Upper lobe of left lung (tissue), 6 donors: ENCODE measurements around the gene FAM47E. TPM values are rescaled to one million over a fixed set of nuclear protein-coding genes. Genes with fewer than 3 reads are reported as not detected.

Experiments used
- ATAC-seq, 2 donors: fragments of 200-7000 bp; cut with Tn5 transposase; one replicate each; pipeline ENCODE4 v1.9.1; 2022; ENCODE audit warnings: mild to moderate bottlenecking in 2 of 2, moderate library complexity in 2 of 2; ENCODE audit not compliant: low FRiP score in 2 of 2
- DNase-seq, 2 donors: peaks; one replicate each; pipeline ENCODE4 v3.0.0-alpha.2; 2019 to 2020
- H3K27ac ChIP-seq, 4 donors: fragments of 200-600 bp; sonication (generic); one replicate each; pipeline ENCODE4 v1.5.1; 2016 to 2019
- H3K27me3 ChIP-seq, 4 donors: fragments of 200-600 bp; sonication (generic); one replicate each; pipeline ENCODE4 v1.5.1; 2017 to 2019
- H3K36me3 ChIP-seq, 4 donors: fragments of 200-600 bp; sonication (generic); one replicate each; pipeline ENCODE4 v1.5.1; 2016 to 2019
- H3K4me1 ChIP-seq, 4 donors: fragments of 200-600 bp; sonication (generic); one replicate each; pipeline ENCODE4 v1.5.1; 2018 to 2019
- H3K4me3 ChIP-seq, 4 donors: fragments of 200-600 bp; sonication (generic); one replicate each; pipeline ENCODE4 v1.5.1; 2017 to 2019; ENCODE audit warnings: mild to moderate bottlenecking in 2 of 4, moderate library complexity in 1 of 4
- H3K9me3 ChIP-seq, 4 donors: fragments of 200-600 bp; sonication (generic); one replicate each; pipeline ENCODE4 v1.5.1; 2018 to 2019
- EP300 ChIP-seq, 4 donors: sonication (generic); formaldehyde crosslinking; IDR thresholded peaks; one replicate each; pipeline ENCODE4 v1.5.1; 2017; ENCODE audit warnings: antibody characterized with exemption in 4 of 4, control low read depth in 2 of 4
- POLR2A ChIP-seq, 4 donors: fragments of 450-650 bp; IDR thresholded peaks; one replicate each; pipeline ENCODE4 v1.5.1; 2016 to 2017; ENCODE audit warnings: antibody characterized with exemption in 4 of 4, mild to moderate bottlenecking in 2 of 4
- POLR2AphosphoS5 ChIP-seq, 2 donors: sonication (generic); formaldehyde crosslinking; IDR thresholded peaks; one replicate each; pipeline ENCODE4 v1.5.1; 2017; ENCODE audit warnings: antibody characterized with exemption in 2 of 2
- WGBS, 2 donors: methylation state at CpG; one replicate each; pipeline ENCODE4 v1.1.5; 2017 to 2018; 5-methylcytosine and 5-hydroxymethylcytosine counted together
- total RNA-seq, 6 donors: library from RNA; depleted of rRNA in 4 of 6; stranded (reverse); fragments of >200 nt in 4 of 6; gene quantifications; one replicate each; pipeline versions ENCODE4 v1.1.0 to v1.2.1, GENCODE V29; 2016 to 2021
- TF ChIP-seq, protein P1 (sequence below), 6 experiments: fragments of 450-650 bp in 4 of 6; fragments of 200-600 bp in 2 of 6; sonication (generic) in 2 of 6; IDR thresholded peaks; one replicate each; pipeline ENCODE4 v1.5.1; 2016 to 2019; ENCODE audit warnings: antibody characterized with exemption in 6 of 6
- donor health status: DM: no; HTN: no; CAD: no; lungs with moderate emphysema.
- donor health status: DM: no; HTN: yes; CAD: no; lungs with severe emphysema.

The FAM47E gene
- total RNA-seq, 6 donors from 2014 or later, result 4.0 to 17.5 (median 6.5) TPM

DNA sequence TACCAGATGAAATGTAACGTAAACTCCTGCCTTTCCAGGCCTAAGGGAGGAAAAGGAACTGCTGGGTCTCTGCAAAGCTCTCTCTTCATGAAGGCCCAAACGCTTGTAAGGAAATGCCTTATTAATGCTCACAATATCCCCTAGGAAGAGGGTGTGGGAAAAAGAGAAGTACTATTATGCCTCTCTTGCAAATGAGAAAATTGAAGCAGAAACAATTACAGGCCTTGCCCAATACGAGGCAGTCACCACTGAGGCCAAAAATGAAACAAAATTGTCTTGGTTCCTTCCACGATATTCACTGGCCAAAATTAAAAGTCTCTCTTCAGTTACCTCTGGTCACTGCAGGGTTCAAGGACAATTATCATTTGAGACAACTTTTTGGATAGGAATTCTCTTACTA is 41.1 kb upstream of the FAM47E start:
- TF ChIP-seq POLR2AphosphoS5 (IDR thresholded peaks at IDR 0.05), result no peak
- no peak for TF ChIP-seq POLR2A (IDR thresholded peaks at IDR 0.05)
- TF ChIP-seq EP300 (IDR thresholded peaks at IDR 0.05), result no peak
- TF ChIP-seq, protein P1, sequence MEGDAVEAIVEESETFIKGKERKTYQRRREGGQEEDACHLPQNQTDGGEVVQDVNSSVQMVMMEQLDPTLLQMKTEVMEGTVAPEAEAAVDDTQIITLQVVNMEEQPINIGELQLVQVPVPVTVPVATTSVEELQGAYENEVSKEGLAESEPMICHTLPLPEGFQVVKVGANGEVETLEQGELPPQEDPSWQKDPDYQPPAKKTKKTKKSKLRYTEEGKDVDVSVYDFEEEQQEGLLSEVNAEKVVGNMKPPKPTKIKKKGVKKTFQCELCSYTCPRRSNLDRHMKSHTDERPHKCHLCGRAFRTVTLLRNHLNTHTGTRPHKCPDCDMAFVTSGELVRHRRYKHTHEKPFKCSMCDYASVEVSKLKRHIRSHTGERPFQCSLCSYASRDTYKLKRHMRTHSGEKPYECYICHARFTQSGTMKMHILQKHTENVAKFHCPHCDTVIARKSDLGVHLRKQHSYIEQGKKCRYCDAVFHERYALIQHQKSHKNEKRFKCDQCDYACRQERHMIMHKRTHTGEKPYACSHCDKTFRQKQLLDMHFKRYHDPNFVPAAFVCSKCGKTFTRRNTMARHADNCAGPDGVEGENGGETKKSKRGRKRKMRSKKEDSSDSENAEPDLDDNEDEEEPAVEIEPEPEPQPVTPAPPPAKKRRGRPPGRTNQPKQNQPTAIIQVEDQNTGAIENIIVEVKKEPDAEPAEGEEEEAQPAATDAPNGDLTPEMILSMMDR (IDR thresholded peaks at IDR 0.05), result no peak
- H3K27me3 ChIP-seq, result no peaks in the 10 kb centered on the region
- H3K27ac ChIP-seq, result peak overlapping the region; percentile 92 to 99 (median 97)
- H3K4me3 ChIP-seq, result peak overlapping the region in 2 of 4 donors; percentile 78 to 85
- ATAC-seq (no peak), DNase-seq (no peak)
- peaks cover 72 to 85% (median 81%) of the 10 kb centered on the region in 4 donors for H3K4me1 ChIP-seq
- 36 to 42% methylated on average over 4 of the region's 4 CpGs for WGBS, 2 donors
- H3K9me3 ChIP-seq, result no peaks in the 10 kb centered on the region
- H3K36me3 ChIP-seq, result no peaks in the 10 kb centered on the region

DNA sequence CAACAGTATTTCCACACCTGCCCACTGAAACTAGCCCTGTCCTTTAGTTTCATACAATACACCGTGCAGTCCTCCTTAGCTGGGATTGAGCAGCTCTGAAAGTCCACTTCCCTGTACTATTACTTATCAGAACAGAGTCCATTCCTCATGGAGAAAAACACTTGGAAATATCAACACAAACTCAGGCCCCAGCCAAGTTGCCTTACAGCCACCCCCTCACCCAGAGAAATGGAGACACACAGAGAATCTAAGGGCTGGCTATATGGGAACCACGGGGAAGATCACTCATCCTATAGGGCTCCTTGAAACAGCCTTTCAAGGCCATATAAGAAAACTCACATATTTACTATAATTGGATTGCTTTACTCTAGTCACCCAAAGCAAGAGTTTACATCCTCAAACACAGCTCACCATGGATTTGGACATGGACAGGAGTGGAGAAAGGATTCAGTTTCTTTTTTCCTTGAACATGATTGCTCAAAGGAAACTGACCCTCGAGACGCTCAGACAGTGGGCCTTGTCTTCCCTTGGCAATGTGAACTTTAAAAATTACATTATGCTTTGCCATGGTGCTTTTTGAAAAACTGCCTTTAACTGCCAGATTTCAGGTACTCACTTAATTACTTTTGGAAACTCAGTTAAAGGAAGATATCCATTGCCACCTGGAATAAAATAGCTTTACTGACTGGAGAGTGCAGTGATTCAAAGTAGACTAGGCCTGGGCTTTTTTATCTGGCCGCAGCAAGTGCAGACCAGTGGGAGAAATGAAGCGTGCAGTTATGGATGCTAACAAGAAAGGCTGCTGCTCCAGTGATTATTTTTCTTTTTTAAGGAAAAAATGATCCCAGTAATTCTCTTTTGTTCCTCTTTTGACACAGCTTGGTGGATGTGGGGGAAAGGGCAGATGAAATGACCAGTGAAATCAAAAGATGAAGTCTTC is 39.5 kb upstream of the FAM47E start:
- Histone ChIP-seq H3K27me3 (no peaks in the 10 kb centered on the region), H3K36me3 (no peaks in the 10 kb centered on the region), H3K4me1 (peaks cover 70 to 84% (median 74%) of the 10 kb centered on the region in 4 donors), H3K4me3 (peak overlapping the region; percentile 35 to 85 (median 72)), H3K27ac (peak overlapping the region; percentile 92 to 99 (median 97)), H3K9me3 (no peaks in the 10 kb centered on the region)
- TF ChIP-seq, protein P1 (IDR thresholded peaks at IDR 0.05), result no peak
- no peak for TF ChIP-seq POLR2A (IDR thresholded peaks at IDR 0.05)
- TF ChIP-seq POLR2AphosphoS5 (IDR thresholded peaks at IDR 0.05), result no peak
- TF ChIP-seq EP300 (IDR thresholded peaks at IDR 0.05), result no peak
- WGBS, 2 donors, result 32 to 35% methylated on average over 6 of the region's 6 CpGs
- ATAC-seq, result no peak
- no peak for DNase-seq

- ATAC-seq (peak in 1 of 2 donors; percentile 4), DNase-seq (no peak)
- Histone ChIP-seq H3K4me1 (peaks cover 64 to 84% (median 73%) of the 10 kb centered on the region in 4 donors), H3K36me3 (no peaks in the 10 kb centered on the region), H3K27me3 (no peaks in the 10 kb centered on the region), H3K4me3 (peak overlapping the region; percentile 65 to 89 (median 82)), H3K9me3 (no peaks in the 10 kb centered on the region), H3K27ac (peak overlapping the region; percentile 92 to 99 (median 97))
- WGBS, 2 donors, result 1 to 4% methylated on average over 13 to 14 of the region's 14 CpGs
- TF ChIP-seq POLR2A (IDR thresholded peaks at IDR 0.05) (no peak), POLR2AphosphoS5 (IDR thresholded peaks at IDR 0.05) (no peak), EP300 (IDR thresholded peaks at IDR 0.05) (no peak)
- TF ChIP-seq, protein P1 (IDR thresholded peaks at IDR 0.05), result no peak
Observed at GRCh38 chr4:76212851-76213414, 38.6 kb upstream of the FAM47E start.

DNA sequence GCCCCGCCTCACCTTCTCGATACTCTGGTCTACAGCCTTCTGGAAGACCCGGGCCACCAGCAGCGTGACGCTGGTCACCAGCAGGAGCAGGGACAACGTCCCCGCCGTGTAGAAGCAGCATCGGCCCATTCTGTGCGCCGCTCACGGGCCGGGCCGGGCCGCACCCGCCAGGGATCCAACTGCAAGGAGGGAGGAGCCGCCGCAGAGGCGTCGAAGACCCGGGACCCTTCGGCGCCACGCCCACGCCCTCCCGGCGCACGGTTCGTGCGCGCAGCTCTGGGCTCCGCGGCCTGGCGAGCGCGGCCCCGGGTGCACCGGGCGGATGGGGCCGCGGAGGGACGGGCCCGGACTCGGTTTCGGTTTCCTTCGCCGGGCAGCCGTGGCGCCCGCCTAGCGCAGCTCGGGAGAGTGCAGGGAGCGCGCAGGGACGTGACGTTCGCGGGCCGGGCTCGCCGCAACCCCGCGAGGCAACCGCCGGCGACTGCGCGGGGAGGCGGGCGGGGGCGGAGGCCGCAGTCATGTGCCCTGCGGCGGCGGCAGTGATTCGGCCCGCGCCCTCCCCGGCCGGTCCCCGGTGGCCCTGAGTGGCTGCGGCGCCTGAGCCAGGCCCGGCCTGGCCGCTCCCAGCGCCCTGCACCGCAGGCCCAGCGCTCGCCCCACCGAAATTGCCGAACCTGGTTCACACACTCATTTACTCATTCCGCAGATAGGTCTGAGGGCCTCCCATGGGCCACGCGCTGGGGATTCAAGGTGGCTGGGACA is 37.9 kb upstream of the FAM47E start, which contains the start of gene SCARB2:
SCARB2 (minus strand) TSS at position 410 of the 762 bp plus-strand sequence; CDS start at position 129, 281 bp downstream.
- 0% methylated on average over 83 of the region's 94 CpGs; no CpG with 5 or more reads in 1 of the 2 donors for WGBS, 2 donors
- H3K4me3 ChIP-seq, result peak within 1 kb of the TSS; percentile 65 to 89 (median 82)
- TF ChIP-seq, protein P1 (IDR thresholded peaks at IDR 0.05), result peak in 3 of 6 experiments; percentile 13 to 32 (median 15)
- peak in 1 of 4 donors; percentile 29 for TF ChIP-seq EP300 (IDR thresholded peaks at IDR 0.05)
- peak in 3 of 4 donors; percentile 69 to 96 (median 85) for TF ChIP-seq POLR2A (IDR thresholded peaks at IDR 0.05)
- peak in 1 of 2 donors; percentile 82 for TF ChIP-seq POLR2AphosphoS5 (IDR thresholded peaks at IDR 0.05)
- peak within 1 kb of the TSS; percentile 92 to 99 (median 97) for H3K27ac ChIP-seq
- H3K4me1 ChIP-seq, result peaks cover 59 to 85% (median 74%) of the 10 kb centered on the region in 4 donors
- DNase-seq (peak; percentile 91 to 98), ATAC-seq (peak; percentile 92 to 97)
- no peaks in the 10 kb centered on the region for H3K27me3 ChIP-seq
- H3K9me3 ChIP-seq, result no peaks in the 10 kb centered on the region
- H3K36me3 ChIP-seq, result no peaks in the 10 kb centered on the region
